ENCODE results near the gene ARMC9.

DNA sequence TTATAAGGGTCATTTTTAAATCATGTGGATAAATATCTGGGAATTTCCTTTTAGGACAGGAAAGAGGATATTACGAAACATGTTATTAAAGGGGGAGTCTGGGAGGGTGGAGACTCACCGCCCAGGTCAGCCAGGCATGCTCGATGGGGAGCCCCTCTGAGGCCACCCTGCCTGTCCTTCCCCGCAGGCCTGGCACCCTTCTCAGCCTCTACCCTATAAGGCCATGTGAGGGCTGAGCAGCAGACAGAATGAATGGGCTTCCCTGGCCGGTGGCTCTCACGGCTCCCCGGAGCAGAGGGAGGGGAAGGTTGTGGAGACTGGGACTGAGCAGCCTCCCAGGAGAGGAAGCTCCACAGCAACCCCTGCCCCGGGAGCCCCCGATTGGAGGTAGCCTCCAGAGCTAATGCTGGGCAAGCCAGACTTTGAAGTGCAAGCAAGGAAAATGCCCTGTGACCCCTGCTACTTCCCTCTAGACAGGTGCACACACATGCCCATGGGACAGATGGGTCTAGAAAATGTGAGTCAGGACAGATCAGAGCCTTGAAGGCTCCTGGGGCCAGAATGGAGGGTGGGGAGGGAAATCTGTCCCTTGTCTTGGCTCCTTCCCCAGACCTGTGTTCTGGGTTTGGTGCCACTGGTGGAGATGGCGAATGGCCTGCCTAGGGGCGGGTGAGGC, 13.2 kb upstream of the ARMC9 start:
- TF ChIP-seq SIN3A (IDR thresholded peaks at IDR 0.05; ENCODE audit: borderline replicate concordance, insufficient read depth, low read length) (no peak), POLR2AphosphoS5 (IDR thresholded peaks at IDR 0.05; ENCODE audit: low read depth, low read length) (no peak)
- TF ChIP-seq, protein P1, sequence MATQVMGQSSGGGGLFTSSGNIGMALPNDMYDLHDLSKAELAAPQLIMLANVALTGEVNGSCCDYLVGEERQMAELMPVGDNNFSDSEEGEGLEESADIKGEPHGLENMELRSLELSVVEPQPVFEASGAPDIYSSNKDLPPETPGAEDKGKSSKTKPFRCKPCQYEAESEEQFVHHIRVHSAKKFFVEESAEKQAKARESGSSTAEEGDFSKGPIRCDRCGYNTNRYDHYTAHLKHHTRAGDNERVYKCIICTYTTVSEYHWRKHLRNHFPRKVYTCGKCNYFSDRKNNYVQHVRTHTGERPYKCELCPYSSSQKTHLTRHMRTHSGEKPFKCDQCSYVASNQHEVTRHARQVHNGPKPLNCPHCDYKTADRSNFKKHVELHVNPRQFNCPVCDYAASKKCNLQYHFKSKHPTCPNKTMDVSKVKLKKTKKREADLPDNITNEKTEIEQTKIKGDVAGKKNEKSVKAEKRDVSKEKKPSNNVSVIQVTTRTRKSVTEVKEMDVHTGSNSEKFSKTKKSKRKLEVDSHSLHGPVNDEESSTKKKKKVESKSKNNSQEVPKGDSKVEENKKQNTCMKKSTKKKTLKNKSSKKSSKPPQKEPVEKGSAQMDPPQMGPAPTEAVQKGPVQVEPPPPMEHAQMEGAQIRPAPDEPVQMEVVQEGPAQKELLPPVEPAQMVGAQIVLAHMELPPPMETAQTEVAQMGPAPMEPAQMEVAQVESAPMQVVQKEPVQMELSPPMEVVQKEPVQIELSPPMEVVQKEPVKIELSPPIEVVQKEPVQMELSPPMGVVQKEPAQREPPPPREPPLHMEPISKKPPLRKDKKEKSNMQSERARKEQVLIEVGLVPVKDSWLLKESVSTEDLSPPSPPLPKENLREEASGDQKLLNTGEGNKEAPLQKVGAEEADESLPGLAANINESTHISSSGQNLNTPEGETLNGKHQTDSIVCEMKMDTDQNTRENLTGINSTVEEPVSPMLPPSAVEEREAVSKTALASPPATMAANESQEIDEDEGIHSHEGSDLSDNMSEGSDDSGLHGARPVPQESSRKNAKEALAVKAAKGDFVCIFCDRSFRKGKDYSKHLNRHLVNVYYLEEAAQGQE (IDR thresholded peaks at IDR 0.05; ENCODE audit: insufficient read depth in 1 of 2, low read depth in 2 of 2, low read length in 2 of 2): no peak

All from PFSK-1 (cell line).